Measurements from ENCODE around the gene SUMF1. TPM values are rescaled to one million over a fixed set of nuclear protein-coding genes. Genes with fewer than 3 reads are reported as not detected.

The SUMF1 gene
- total RNA-seq, 1 experiment from 2014 or later: 26.6 TPM

DNA sequence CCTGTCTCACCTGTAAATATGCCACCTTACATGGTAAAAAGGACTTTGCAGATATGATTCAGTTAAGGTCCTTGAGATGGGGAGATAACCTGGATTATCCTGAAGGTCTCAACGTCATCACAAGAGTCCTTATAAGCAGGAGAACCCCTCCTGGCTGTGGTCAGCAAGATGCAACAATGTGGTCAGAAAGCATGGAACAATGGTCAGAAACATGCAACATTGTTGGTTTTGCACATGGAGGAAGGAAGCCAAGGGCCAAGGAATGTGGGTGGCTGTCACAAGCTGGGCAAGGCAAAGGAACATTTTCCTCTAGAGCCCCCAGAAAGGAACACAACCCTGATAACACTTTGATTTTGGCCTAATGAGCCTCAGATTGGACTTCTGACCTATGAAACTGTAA, 9.4 kb upstream of the SUMF1 start (continued):
- TF ChIP-seq, protein P1, sequence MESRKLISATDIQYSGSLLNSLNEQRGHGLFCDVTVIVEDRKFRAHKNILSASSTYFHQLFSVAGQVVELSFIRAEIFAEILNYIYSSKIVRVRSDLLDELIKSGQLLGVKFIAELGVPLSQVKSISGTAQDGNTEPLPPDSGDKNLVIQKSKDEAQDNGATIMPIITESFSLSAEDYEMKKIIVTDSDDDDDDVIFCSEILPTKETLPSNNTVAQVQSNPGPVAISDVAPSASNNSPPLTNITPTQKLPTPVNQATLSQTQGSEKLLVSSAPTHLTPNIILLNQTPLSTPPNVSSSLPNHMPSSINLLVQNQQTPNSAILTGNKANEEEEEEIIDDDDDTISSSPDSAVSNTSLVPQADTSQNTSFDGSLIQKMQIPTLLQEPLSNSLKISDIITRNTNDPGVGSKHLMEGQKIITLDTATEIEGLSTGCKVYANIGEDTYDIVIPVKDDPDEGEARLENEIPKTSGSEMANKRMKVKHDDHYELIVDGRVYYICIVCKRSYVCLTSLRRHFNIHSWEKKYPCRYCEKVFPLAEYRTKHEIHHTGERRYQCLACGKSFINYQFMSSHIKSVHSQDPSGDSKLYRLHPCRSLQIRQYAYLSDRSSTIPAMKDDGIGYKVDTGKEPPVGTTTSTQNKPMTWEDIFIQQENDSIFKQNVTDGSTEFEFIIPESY (IDR thresholded peaks at IDR 0.05; ENCODE audit: extremely low read depth, insufficient replicate concordance, low read length): no peak
- TF ChIP-seq SP1 (IDR thresholded peaks at IDR 0.05; ENCODE audit: low read depth) (no peak), CBX3 (IDR thresholded peaks at IDR 0.05; ENCODE audit: low read depth) (no peak)
- TF ChIP-seq, protein P2, sequence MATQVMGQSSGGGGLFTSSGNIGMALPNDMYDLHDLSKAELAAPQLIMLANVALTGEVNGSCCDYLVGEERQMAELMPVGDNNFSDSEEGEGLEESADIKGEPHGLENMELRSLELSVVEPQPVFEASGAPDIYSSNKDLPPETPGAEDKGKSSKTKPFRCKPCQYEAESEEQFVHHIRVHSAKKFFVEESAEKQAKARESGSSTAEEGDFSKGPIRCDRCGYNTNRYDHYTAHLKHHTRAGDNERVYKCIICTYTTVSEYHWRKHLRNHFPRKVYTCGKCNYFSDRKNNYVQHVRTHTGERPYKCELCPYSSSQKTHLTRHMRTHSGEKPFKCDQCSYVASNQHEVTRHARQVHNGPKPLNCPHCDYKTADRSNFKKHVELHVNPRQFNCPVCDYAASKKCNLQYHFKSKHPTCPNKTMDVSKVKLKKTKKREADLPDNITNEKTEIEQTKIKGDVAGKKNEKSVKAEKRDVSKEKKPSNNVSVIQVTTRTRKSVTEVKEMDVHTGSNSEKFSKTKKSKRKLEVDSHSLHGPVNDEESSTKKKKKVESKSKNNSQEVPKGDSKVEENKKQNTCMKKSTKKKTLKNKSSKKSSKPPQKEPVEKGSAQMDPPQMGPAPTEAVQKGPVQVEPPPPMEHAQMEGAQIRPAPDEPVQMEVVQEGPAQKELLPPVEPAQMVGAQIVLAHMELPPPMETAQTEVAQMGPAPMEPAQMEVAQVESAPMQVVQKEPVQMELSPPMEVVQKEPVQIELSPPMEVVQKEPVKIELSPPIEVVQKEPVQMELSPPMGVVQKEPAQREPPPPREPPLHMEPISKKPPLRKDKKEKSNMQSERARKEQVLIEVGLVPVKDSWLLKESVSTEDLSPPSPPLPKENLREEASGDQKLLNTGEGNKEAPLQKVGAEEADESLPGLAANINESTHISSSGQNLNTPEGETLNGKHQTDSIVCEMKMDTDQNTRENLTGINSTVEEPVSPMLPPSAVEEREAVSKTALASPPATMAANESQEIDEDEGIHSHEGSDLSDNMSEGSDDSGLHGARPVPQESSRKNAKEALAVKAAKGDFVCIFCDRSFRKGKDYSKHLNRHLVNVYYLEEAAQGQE (IDR thresholded peaks at IDR 0.05; ENCODE audit: low read depth): no peak

DNA sequence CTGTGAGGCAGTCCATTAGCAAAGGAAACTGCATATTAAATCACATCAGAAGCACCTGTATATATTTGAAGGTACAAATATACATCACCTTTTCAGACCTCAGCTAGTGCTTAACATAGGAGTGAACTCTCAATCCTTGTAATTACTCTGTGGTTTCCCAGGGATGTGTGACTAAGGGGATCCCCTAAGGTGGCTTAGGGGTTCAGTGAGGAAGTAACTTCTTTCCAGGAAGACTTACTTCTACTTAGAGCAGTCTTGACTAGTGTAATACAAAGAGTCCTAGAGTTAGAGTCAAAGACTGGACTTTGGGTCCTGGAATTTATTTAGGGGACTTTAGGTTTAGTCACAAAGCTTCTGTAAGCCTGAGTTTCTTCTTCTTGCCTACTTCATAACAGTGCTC, 8.7 kb upstream of the SUMF1 start:
- Histone ChIP-seq H3K9me2 (ENCODE audit: insufficient read depth) (no peaks in the 10 kb centered on the region), H3K27ac (ENCODE audit: low read depth, low read length) (no peak overlapping the region), H2AFZ (ENCODE audit: low read depth, low read length, poor library complexity, severe bottlenecking) (no peak overlapping the region), H3K79me2 (ENCODE audit: insufficient read depth, low read length) (no peaks in the 10 kb centered on the region), H4K20me1 (ENCODE audit: insufficient read depth) (no peaks in the 10 kb centered on the region), H3K9ac (ENCODE audit: low read length) (no peak overlapping the region), H3K9me3 (ENCODE audit: control insufficient read depth in 1 of 2, insufficient read depth in 1 of 2, low read depth in 1 of 2, low read length in 2 of 2) (no peaks in the 10 kb centered on the region), H3K27me3 (ENCODE audit: insufficient read depth, low read length) (peaks cover 27% of the 10 kb centered on the region), H3K4me2 (ENCODE audit: low read length) (no peak overlapping the region), H3K4me1 (ENCODE audit: control insufficient read depth in 1 of 2, insufficient read depth in 2 of 2, low read length in 2 of 2) (peaks cover 7 to 9% of the 10 kb centered on the region in 2 experiments; a peak in 3 of 4 replicates), H3K36me3 (ENCODE audit: control insufficient read depth in 1 of 2, insufficient read depth in 2 of 2, low read length in 2 of 2) (no peaks in the 10 kb centered on the region), H3K4me3 (replicated peaks in 1 of 2; ENCODE audit: low read depth in 1 of 2, low read length in 2 of 2) (no peak overlapping the region)
- POLR2A ChIA-PET: interaction anchor here (0.8 to 1.8 kb wide), 2 partner anchors 9 to 17 kb away, joined by 3 to 12 read pairs; partner anchors contain the start of genes ITPR1 and SUMF1
- no peak for ATAC-seq
- CTCF ChIA-PET: no interaction called here
- intact Hi-C loops (cut with micrococcal nuclease): no loop called here
- DNase-seq (ENCODE audit: low read depth, low spot score): no peak
- RAD21 ChIA-PET (ENCODE audit: low non-redundant PET in 1 of 2, low total read pairs in 2 of 2, uncharacterized antibody in 2 of 2, unreplicated experiment in 2 of 2): no interaction called here
- BruUV-seq (replicated peaks): no TSS peak
- TF ChIP-seq JUND (IDR thresholded peaks at IDR 0.05): no peak
- no peak for TF ChIP-seq POLR2A (IDR thresholded peaks at IDR 0.05; ENCODE audit: borderline replicate concordance, extremely low read depth, insufficient read depth, insufficient read length)
- no peak for TF ChIP-seq ELF1 (IDR thresholded peaks at IDR 0.05; ENCODE audit: borderline replicate concordance, low read depth)
- no peak for TF ChIP-seq ZNF274 (IDR thresholded peaks at IDR 0.05; ENCODE audit: low read depth, low read length)
- TF ChIP-seq, protein P3, sequence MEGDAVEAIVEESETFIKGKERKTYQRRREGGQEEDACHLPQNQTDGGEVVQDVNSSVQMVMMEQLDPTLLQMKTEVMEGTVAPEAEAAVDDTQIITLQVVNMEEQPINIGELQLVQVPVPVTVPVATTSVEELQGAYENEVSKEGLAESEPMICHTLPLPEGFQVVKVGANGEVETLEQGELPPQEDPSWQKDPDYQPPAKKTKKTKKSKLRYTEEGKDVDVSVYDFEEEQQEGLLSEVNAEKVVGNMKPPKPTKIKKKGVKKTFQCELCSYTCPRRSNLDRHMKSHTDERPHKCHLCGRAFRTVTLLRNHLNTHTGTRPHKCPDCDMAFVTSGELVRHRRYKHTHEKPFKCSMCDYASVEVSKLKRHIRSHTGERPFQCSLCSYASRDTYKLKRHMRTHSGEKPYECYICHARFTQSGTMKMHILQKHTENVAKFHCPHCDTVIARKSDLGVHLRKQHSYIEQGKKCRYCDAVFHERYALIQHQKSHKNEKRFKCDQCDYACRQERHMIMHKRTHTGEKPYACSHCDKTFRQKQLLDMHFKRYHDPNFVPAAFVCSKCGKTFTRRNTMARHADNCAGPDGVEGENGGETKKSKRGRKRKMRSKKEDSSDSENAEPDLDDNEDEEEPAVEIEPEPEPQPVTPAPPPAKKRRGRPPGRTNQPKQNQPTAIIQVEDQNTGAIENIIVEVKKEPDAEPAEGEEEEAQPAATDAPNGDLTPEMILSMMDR (IDR thresholded peaks at IDR 0.05 in 2 of 3, conservative IDR thresholded peaks at IDR 0.05 in 1 of 3; ENCODE audit: borderline replicate concordance in 1 of 3, insufficient read depth in 1 of 3, low read depth in 2 of 3, low read length in 2 of 3): no peak
- TF ChIP-seq EZH2 (IDR thresholded peaks at IDR 0.05): no peak
- TF ChIP-seq EZH2phosphoT487 (IDR thresholded peaks at IDR 0.05; ENCODE audit: borderline replicate concordance): no peak
- TF ChIP-seq ZFX (IDR thresholded peaks at IDR 0.05): no peak
- TF ChIP-seq CBX3 (IDR thresholded peaks at IDR 0.05; ENCODE audit: low read depth): no peak
- TF ChIP-seq RAD21 (IDR thresholded peaks at IDR 0.05; ENCODE audit: low read depth): no peak
- no peak for TF ChIP-seq YY1 (IDR thresholded peaks at IDR 0.05; ENCODE audit: extremely low read depth, insufficient replicate concordance, low read depth, low read length)
- no peak for TF ChIP-seq CEBPB (IDR thresholded peaks at IDR 0.05; ENCODE audit: low read depth)
